ENCODE data around the gene MAGED4.
"Not testable (repeated sequence)": the region's sequence is repeated elsewhere in the genome, so short reads cannot be mapped to it uniquely, and the experiment has no call there.

Gene MAGED4

GRCh38 chrX:52184440-52185077, at the start of gene MAGED4:
Gene MAGED4, plus strand, starts transcription at chrX:52184888. Its CDS starts 1,035 bp downstream, at chrX:52185923.
- DNase-seq (ENCODE audit: low spot score), result not testable (repeated sequence)

GRCh38 chrX:52138830-52139544, 45.7 kb upstream of the MAGED4 start:
- no peak for DNase-seq (ENCODE audit: low spot score)

- DNase-seq (ENCODE audit: low spot score), result no peak
These were observed 45.2 kb upstream of the MAGED4 start for GRCh38 chrX:52139545-52139895.

- DNase-seq (ENCODE audit: low spot score), result no peak
These were observed 44.7 kb upstream of the MAGED4 start for GRCh38 chrX:52140020-52140419.

GRCh38 chrX:52150667-52151066, 34.0 kb upstream of the MAGED4 start:
- DNase-seq (ENCODE audit: low spot score), result not testable (repeated sequence)

- not testable (repeated sequence) for DNase-seq (ENCODE audit: low spot score)
These were observed 24.5 kb upstream of the MAGED4 start for GRCh38 chrX:52160140-52160539.

GRCh38 chrX:52166840-52167239, 17.8 kb upstream of the MAGED4 start:
- DNase-seq (ENCODE audit: low spot score), result no peak

- not testable (repeated sequence) for DNase-seq (ENCODE audit: low spot score)
These were observed 13.6 kb upstream of the MAGED4 start for GRCh38 chrX:52171055-52171454.

- DNase-seq (ENCODE audit: low spot score), result not testable (repeated sequence)
These were observed 378 bp downstream of the MAGED4 start for GRCh38 chrX:52185078-52185453.

- not testable (repeated sequence) for DNase-seq (ENCODE audit: low spot score)
These were observed 26.7 kb downstream of the MAGED4 start for GRCh38 chrX:52211405-52211804.

- no peak for DNase-seq (ENCODE audit: low spot score)
These were observed 28.6 kb downstream of the MAGED4 start for GRCh38 chrX:52213276-52213675.

GRCh38 chrX:52216541-52216940, 31.9 kb downstream of the MAGED4 start:
- DNase-seq (ENCODE audit: low spot score), result no peak

- no peak for DNase-seq (ENCODE audit: low spot score)
These were observed 32.9 kb downstream of the MAGED4 start for GRCh38 chrX:52217494-52218160.

GRCh38 chrX:52220936-52221335, 36.2 kb downstream of the MAGED4 start:
- DNase-seq (ENCODE audit: low spot score), result no peak

Measured in GM03348 (cell line).